Left renal pelvis (tissue), 4 donors: ENCODE results near the gene LRCOL1. TPM values are rescaled to one million over a fixed set of nuclear protein-coding genes. Genes with fewer than 3 reads are reported as not detected.
"Not testable (repeated sequence)": the region's sequence is repeated elsewhere in the genome, so short reads cannot be mapped to it uniquely, and the experiment has no call there.

Source experiments
- DNase-seq, 4 donors: peaks; one replicate each; pipeline ENCODE4 v3.0.0-alpha.2; 2013; ENCODE audit warnings: low read depth in 4 of 4, low spot score in 3 of 4
- polyA plus RNA-seq, 4 donors: library from polyadenylated mRNA; unstranded; fragments of 120-200 nt; gene quantifications; one replicate each; pipeline ENCODE4 v1.2.1, GENCODE V29; 2013; ENCODE audit not compliant: insufficient read length in 4 of 4

Gene LRCOL1
- polyA plus RNA-seq, 4 donors, result 0.16 to 5.0 (median 1.7) TPM

DNA sequence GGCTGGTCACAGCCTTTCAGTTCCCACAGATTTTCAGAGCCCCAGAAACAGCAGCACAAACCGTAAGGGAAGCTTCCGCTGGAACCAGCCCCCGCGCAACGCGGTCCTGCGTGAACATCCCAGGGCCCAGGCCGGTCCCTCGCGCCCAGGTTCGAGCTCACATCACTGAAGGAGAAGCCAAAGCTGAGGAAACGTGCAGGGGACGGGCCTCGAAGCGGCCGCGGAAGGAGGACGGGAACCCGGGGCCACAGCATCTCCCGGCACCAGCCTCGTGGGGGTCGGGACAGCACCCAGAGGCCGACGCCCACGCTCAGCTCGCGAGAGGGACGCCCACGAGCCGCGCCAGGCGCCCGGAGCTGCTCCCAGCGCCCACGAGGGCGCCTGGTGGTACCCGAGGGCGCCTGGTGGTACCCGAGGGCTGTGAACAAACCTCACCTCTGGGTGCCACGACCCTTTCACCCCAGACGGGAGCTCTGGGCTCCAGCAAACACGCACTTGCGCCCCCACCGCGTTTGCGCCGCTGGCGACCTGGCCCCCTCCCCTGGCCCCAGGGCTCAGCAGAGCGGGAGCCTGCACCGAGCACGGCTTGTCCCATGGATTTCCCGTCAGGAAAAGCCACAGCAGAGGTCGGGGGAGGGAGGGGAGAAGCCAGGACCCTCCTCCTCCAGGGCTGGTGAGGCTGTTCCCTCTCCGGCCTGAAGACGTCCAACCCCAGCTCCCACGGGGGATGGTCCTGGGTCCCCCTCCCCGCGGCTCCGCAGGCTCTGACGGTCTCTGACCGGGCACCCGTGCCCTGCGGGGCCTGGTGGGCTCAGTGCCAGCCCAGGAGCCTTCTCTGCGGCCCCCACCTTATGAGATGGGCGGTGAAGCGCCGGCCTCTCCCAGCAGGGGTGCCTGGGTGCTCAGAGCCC is 6.9 kb downstream of the LRCOL1 start:
- DNase-seq, result no peak

DNA sequence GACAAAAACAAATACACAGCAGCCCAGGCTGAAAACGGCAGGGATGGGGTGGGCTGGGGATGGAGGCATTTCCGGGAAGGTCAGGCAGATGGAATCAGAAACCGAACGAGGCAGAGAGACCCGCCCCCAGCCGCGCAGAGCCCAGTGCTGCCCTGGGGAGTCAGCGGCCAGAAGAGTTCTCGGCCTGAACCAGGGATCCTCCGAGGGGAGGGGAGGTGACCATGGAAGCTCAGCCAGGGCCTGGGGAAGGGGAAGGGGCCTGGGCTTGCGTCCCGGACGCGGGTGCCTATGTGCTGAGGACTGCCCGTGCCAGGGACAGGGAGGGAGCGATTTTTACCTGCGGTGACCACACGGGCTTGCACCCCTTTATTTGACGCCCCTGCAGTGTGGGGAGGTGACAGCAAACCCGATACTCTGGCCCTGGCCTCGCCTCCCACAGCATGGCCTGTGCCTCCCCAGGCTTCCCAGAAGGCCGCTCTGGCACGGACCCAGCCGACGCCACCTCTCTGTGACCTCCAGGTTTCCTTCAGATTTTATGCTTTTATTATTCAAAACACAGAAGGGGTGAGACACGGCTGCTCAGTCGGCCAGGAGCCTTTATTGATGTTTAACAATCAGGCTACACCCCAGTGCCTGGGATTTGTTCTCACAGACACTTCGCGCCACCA is 7.7 kb downstream of the LRCOL1 start:
- DNase-seq, result no peak

DNA sequence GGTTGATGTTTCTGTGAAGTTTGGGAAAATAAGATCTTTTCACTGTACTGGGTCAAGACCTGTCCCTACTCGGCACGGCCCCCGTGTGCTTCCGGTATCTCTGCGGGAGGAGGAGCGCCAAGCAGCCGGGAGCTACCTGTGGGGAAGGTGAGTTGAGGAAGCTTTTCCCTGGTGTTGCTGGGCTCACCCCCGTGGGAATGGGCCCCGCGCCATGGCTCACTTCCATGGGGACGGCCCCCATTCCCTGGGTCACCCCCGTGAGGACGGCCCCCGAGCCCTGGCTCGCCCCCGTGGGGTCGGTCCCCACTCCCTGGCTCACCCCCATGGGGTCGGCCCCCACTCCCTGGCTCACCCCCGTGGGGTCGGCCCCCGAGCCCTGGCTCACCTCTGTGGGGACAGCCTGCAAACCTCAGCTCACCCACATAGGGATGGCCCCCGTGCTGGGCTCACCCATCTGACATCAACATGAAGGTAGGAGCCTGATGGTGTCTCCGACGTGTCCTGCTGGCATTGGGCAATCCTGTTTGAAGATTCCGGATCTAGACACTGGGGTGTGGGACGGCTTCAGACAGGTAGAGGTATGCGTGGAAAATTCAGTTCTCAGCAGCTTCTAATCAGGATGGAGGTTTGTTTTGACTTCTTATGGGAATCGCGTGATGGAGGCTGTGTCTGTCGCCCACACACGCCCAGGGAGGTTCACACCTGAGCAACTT is 9.1 kb downstream of the LRCOL1 start:
- no peak for DNase-seq

DNA sequence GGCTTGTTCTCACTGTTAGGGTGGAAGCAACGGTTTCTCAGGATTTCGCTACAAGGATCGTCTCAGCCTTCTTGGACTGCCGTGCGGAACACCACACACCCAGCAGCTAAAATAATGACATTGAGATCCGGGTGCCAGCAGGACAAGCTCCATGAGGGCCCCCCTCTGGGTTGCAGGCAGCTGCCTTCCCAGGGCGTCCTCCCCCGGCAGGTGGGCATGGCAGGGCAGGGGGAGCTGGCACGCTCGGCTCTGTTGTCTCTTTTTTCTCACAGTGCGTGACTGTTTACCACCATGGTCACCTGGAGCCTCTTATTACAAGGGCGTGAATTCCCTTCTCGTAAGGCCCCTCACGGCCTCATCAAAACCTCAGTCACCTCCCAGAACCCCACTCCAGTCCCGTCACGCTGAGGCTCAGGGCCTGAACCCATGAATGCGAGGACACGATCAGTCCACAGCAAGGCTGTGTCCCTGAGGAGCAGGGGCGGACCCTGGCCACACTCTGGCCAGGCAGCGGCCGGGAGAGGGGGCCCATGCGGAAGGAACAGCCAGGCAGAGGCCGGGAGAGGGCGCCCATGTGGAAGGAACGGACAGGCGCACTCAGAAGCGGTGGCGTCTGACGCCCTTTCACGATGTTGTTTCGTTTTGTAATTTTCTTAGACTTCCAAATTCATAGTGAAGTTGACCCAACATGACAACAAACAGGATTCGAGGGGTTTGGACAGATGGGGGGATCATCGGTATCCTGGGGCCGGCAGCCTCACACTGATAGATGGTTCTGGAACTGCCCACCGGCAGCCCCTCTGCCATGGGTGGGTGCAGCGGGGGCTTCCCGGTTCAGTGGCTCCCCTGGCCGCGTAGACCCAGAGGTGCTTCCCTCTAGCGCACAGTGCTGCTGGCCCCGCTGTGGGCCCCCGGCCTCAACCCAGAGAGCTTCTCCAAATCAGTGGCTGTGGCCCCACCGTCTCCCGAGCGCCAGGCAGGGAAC is 10.0 kb downstream of the LRCOL1 start:
- DNase-seq, result no peak

DNA sequence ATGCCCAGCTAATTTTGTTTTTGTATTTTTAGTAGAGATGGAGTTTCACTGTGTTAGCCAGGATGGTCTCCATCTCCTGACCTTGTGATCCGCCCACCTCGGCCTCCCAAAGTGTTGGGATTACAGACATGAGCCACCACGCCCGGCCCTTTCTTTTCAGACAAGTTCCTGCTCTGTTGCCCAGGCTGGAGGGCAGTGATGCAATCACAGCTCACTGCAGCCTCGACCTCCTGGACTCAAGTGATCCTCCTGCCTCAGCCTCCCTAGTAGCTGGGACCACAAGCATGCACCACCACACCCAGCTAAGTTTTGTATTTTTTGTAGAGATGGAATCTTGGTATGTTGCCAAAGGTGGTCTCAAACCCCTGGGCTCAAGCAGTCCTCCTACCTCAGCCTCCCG is 10.9 kb downstream of the LRCOL1 start:
- DNase-seq, result not testable (repeated sequence)

DNA sequence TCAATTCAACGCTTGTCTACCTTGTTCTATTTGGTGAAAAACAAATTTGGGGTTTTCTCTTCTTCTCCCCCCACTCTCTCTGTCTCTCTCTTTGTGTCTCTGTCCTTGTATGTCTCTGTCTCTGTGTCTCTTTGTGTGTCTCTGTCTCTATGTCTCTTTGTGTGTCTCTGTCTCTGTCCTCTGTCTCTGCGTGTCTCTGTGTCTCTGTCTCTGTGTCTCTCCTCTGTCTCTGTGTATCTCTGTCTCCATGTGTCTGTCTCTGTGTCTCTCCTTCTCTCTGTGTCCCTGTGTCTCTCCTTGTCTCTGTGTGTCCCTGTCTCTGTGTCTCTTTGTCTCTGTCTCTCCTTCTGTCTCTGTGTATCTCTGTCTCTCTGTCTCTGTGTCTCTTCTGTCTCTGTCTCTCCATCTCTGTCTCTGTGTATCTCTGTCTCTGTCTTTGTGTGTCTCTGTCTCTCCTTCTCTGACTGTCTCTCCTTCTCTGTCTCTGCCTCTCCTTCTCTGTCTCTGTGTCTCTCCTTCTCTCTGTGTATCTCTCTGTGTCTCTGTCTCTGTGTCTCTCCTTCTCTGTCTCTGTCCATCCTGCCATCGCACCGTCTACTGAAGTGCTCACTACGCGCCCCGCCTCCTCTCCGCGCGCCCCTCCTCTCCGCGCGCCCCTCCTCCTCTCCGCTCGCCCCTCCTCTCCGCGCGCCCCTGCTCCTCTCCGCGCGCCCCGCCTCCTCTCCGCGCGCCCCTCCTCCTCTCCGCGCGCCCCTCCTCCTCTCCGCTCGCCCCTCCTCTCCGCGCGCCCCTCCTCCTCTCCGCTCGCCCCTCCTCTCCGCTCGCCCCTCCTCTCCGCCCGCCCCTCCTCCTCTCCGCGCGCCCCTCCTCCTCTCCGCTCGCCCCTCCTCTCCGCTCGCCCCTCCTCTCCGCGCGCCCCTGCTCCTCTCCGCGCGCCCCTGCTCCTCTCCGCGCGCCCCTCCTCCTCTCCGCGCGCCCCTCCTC is 12.8 kb downstream of the LRCOL1 start:
- DNase-seq, result no peak

DNA sequence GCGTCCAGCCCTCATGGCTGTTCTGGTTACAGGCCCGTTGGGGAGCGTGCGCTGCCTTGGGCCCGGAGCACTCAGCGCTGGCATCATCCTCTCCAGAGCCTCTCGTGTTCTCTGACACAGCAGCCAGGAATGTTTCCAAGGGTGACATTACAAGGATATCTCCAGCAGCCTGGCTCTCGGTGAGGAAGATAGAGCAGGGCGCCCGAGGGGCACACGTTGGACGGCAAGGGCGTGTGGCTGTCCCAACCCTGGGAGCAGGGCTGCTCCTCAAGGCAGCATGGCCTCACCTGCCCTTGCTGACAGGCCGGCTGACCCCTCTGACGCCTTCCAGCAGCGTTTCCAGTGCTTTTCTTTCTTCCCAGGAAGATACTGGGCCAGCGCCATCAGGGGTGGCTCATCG is 14.4 kb downstream of the LRCOL1 start:
- no peak for DNase-seq

DNA sequence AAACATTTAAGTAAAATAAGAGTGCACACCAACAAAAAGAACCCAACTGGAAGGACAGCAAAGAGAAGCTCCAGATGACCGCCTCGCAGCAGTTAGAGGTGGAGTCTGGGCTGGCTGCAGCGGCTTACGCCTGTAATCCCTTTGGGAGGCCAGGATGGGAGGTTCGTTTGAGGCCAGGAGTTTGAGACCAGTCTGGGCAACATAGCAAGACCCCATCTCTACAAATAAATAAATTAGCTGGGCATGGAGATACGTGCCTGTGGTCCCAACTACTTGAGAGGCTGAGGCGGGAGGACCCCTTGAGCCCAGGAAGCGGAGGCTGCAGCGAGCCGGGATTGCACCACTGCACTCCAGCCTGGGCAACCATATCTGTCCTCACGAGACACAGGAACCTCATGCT is 15.2 kb downstream of the LRCOL1 start:
- DNase-seq, result no peak

DNA sequence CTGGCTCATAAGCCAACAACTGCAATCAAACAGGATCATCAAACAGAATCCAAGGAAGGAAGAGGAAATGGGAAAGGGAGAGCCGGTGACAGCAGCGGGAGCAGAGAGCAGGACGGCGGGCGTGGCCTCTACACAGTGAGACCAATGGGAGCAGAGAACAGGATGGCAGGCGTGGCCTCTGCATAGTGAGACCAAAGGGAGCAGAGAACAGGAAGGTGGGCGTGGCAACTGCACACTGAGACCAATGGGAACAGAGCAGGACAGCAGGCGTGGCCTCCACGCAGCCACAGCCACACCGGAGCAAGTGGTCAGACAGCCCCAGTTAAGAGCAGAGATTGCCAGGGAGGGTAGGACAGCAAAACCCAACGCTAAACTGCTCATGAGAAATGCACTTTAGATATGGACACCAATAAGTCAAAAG is 16.4 kb downstream of the LRCOL1 start:
- peak; percentile 83 to 92 (median 86) for DNase-seq

DNA sequence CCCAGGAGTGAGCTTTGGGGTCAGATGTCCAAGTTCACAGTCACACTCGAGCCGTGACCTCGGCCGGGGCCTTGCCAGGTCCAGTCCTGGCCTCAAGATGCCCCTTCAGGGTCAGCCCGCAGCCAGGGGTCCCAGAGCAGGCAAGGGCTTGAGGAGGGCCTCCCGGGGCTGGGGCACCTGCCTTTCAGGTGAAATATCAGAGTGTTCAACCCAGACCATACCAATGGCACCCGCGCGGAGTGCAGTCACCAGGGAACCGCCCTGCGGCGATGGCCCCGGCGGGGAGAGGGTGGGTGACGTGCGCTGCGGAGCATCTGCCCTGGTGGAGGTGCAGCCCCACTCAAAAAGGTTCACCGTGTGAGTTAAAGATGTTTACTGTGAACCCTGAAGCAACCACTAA is 16.9 kb downstream of the LRCOL1 start:
- no peak for DNase-seq

DNA sequence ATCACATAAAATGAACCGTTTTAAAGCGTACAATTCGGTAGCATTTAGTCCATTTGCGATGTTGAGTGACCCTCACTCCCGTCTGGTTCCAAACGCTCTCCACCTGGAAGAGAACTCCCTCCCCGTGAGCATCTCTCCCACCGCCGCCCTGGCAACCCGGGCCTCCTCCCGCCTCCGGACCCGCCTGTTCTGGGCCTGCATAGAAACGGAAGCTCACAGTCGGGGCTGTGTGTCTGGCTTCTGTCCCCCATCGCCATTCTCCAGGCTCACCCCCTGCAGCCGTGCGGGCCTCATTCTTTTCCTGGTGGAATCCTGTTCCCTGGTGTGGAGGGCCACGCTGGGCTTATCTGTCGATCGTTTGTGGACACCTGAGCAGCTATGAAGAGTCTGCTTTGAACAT is 17.3 kb downstream of the LRCOL1 start:
- DNase-seq, result no peak

DNA sequence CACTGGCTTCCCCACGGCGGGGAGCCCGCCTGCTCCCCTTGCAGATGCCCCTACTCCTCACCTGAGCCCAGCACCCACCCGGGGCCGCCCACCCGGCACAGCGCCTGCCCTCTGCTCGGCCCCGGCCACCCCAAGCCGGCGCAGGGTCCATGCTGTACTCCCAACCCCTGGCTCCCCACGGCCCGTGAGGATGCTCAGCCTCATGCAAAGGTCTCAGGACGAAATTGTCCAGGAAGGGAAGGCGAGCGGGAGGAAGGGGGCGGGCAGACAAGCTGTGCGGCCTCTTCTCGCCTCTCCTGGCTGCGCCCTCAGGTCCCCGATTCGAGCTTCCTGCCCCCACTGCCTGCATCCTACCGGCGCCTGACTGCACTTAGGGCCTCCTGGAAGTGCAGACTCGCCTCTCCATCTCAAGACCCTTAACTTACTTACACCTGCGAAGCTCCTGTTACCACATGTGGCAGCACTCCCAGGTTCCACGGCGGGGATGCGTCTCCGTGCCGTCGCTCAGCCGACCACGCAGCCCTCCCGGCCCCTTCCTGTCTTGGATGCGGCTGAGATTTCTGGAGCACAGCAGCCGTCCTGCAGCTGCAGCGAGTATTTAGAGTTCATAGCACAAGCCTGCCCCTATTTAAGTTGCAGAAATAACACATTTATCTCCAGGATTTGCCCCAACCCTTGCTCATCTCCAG is 18.0 kb downstream of the LRCOL1 start:
- no peak for DNase-seq

DNA sequence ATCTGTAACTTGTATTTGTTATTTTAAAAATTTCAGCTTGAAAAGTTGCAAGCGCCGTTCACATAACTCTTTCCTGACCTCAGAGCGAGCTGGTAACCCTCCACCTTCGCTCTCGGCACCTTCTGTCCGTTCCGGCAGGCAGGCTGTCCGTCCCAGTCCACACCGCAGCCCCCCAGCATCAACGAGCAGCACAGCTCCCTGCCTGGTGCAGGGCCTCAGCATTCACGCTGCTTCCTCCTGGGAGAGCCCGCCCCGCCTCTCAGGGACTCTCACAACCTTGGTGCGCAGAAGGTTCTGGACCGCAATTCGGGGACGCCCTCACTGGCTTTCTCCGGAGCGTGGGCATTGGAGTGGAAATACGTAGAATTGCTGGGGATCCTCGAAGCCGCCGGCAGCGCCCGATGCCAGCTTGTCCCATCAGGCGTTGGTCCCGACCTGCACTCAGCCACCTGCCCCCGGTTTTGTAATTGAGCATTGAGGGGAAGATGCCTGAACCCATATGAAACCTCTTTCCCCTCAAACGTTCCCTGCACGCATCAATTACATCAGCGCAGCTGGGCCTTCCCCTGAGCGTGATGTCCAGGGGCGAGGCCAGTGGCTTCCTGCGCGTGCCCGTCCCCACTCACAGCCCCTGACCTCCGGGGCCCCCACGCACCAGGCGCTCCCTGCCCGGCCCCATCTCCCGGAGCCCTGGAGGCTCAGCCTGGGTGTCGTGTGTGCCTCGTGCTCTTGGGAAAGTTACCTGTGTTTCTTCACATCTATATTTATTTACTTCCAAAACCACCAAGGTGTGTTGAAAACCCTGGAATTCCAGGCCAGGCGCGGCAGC is 19.1 kb downstream of the LRCOL1 start:
- no peak for DNase-seq

DNA sequence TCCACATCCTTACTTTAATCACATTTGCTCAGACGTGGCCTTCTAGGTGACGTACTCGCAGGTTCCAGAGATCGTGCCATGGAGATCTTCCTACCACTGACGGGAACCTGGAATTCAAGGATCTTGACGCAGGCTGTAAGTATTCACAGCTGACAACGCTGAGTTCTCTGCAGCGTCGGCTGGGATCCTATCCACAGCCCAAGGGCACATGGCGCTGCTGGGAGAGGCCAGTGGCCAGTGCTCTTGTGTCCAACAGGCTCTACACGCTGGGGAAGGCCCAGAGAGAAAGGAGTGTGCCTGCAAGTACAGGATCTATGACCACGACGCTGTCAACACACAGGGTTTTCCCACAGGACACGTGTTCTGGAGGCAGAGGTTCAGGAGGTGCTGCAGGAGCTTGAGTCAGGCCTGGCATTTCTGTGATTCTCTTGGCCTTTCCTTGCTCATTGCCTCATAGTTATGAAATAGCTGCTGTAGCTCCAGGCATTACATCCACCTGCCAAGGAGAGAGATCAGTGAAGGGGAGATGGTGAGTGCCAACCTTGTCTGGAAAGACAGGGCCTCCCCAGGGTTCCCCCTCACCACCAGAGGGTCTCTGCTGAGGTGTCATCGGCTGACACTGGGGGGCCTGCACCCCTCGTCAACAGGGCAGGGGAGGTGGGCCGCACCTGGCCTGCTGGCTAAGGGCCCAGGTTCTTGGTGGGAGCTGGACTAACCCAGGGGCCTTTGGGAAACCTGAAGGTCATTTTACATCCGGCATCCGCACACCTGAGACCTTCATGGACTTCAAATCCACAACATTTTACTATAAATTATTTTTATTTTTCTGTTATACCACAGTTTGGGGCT is 21.3 kb downstream of the LRCOL1 start:
- no peak for DNase-seq

DNA sequence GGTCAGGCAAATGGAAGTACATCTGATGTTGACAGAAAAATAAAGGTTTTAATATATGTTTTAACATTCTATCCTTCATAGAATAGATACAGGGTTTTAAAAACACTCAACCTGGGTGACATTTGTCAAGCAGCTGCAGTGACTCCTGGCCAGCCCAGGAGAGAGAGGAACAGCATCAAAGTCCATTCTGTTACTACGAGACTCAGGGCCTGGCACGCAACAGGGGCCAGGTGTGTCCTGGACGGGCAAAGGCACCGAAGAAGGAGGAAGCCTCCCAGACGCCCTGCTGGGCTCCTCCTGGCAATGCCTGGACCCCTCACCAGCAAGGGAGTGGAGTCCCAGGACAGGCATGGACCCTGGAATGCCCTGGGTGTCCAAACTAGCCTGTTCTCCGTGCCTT is 22.1 kb downstream of the LRCOL1 start:
- no peak for DNase-seq

DNA sequence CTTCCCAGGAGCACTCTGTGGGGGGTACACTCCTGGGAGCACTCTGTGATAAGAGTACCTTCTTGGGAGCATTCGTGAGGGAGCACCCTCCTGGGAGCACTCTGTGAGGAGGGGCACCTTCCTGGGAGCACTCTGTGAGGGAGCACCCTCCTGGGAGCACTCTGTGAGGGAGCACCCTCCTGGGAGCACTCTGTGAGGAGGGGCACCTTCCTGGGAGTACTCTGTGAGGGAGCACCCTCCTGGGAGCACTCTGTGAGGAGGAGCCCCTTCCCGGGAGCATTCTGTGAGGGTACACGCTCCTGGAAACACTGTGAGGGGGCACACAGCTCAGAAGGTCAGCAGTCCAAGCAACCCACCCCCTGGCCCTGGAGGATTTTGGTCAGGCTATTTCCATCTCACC is 22.6 kb downstream of the LRCOL1 start:
- no peak for DNase-seq

DNA sequence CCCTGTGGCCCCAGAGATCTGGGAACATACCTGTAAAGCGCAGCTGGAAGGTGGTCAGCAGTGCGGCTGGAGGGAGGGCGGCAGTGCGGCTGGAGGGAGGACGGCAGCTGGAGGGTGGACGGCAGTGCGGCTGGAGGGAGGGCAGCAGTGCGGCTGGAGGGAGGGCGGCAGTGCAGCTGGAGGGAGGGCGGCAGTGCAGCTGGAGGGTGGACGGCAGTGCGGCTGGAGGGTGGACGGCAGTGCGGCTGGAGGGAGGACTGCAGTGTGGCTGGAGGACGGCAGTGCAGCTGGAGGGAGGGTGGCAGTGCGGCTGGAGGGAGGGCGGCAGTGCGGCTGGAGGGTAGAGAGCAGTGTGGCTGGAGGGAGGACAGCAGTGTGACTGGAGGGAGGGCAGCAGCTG is 23.5 kb downstream of the LRCOL1 start:
- DNase-seq, result no peak
